H9 (cell line): ENCODE measurements around the gene PLEKHO2. TPM values are rescaled to one million over a fixed set of nuclear protein-coding genes. Genes with fewer than 3 reads are reported as not detected.

ENCODE experiments used
- DNase-seq: peaks from one replicate; pipeline ENCODE4 v3.0.0-alpha.2; 2017
- H2AFZ ChIP-seq: one replicate; pipeline ENCODE4 v1.6.1; 2013; ENCODE audit warnings: mild to moderate bottlenecking, low read length, control low read depth, moderate library complexity
- H2AK5ac ChIP-seq: 2 replicates; pipeline ENCODE4 v1.6.1; 2013; ENCODE audit warnings: low read length, control low read depth, mixed read lengths; ENCODE audit not compliant: insufficient read length
- H2BK120ac ChIP-seq: one replicate; pipeline ENCODE4 v1.6.1; 2013; ENCODE audit warnings: low read depth, mild to moderate bottlenecking, low read length, control low read depth, inconsistent platforms; ENCODE audit not compliant: poor library complexity, severe bottlenecking
- H2BK12ac ChIP-seq: 2 replicates; pipeline ENCODE4 v1.6.1; 2013; ENCODE audit warnings: low read length, control low read depth, mixed read lengths, low read depth; ENCODE audit not compliant: insufficient read length
- H2BK15ac ChIP-seq: 2 replicates; pipeline ENCODE4 v1.6.1; 2013; ENCODE audit warnings: low read depth, low read length, control low read depth
- H2BK20ac ChIP-seq: one replicate; pipeline ENCODE4 v1.6.1; 2013; ENCODE audit warnings: low read depth, mild to moderate bottlenecking, low read length, control low read depth, inconsistent platforms; ENCODE audit not compliant: poor library complexity, severe bottlenecking
- H2BK5ac ChIP-seq: 2 replicates; pipeline ENCODE4 v1.6.1; 2013; ENCODE audit warnings: low read length, control low read depth, mixed read lengths; ENCODE audit not compliant: insufficient read length
- H3K14ac ChIP-seq: 2 replicates; pipeline ENCODE4 v1.6.1; 2013; ENCODE audit warnings: low read length, control low read depth; ENCODE audit not compliant: insufficient read depth
- H3K18ac ChIP-seq: 2 replicates; pipeline ENCODE4 v1.6.1; 2013; ENCODE audit warnings: low read depth, mild to moderate bottlenecking, mixed read lengths, low read length, control low read depth; ENCODE audit not compliant: insufficient read length
- H3K23ac ChIP-seq: 2 replicates; pipeline ENCODE4 v1.6.1; 2013; ENCODE audit warnings: low read length, control low read depth, mixed read lengths, low read depth; ENCODE audit not compliant: insufficient read length
- H3K23me2 ChIP-seq: 2 replicates; pipeline ENCODE4 v1.6.1; 2013; ENCODE audit warnings: low read depth, mild to moderate bottlenecking, mixed read lengths, low read length, control low read depth; ENCODE audit not compliant: insufficient read length, poor library complexity, severe bottlenecking
- H3K27ac ChIP-seq: 2 replicates; pipeline ENCODE4 v1.5.1; 2013; ENCODE audit warnings: low read length, control low read depth, mixed read lengths, low read depth; ENCODE audit not compliant: insufficient read length
- H3K27me3 ChIP-seq: 2 replicates; pipeline ENCODE4 v1.6.1; 2013; ENCODE audit warnings: low read length, control low read depth, inconsistent platforms; ENCODE audit not compliant: insufficient read depth
- H3K4ac ChIP-seq: 2 replicates; pipeline ENCODE4 v1.6.1; 2013; ENCODE audit warnings: low read depth, mild to moderate bottlenecking, control low read depth, inconsistent platforms, low read length, moderate library complexity
- H3K4me1 ChIP-seq: 2 replicates; pipeline ENCODE4 v1.6.1; 2013; ENCODE audit warnings: low read length, control low read depth, inconsistent platforms; ENCODE audit not compliant: insufficient read depth
- H3K4me2 ChIP-seq: 2 replicates; pipeline ENCODE4 v1.6.1; 2013; ENCODE audit warnings: low read length, control low read depth, mixed read lengths; ENCODE audit not compliant: insufficient read length, insufficient read depth
- H3K56ac ChIP-seq: 2 replicates; pipeline ENCODE4 v1.6.1; 2013; ENCODE audit warnings: low read depth, mild to moderate bottlenecking, mixed read lengths, low read length, control low read depth; ENCODE audit not compliant: insufficient read length
- H3K79me1 ChIP-seq: 2 replicates; pipeline ENCODE4 v1.6.1; 2013; ENCODE audit warnings: low read depth, mild to moderate bottlenecking, moderate library complexity, low read length, control low read depth, inconsistent platforms; ENCODE audit not compliant: insufficient read depth, poor library complexity, severe bottlenecking
- H3K79me2 ChIP-seq: 2 replicates; pipeline ENCODE4 v1.6.1; 2013; ENCODE audit warnings: low read length, control low read depth, inconsistent platforms; ENCODE audit not compliant: insufficient read depth
- H3K9ac ChIP-seq: 2 replicates; pipeline ENCODE4 v1.6.1; 2013; ENCODE audit warnings: low read length, control low read depth, mixed read lengths; ENCODE audit not compliant: insufficient read length; ENCODE audit errors: extremely low read depth
- H3K9me3 ChIP-seq: one replicate; pipeline ENCODE4 v1.6.1; 2013; ENCODE audit warnings: low read depth, low read length, inconsistent platforms; ENCODE audit not compliant: control insufficient read depth
- H3T11ph ChIP-seq: one replicate; pipeline ENCODE4 v1.6.1; 2013; ENCODE audit warnings: mild to moderate bottlenecking, low read length, control low read depth, inconsistent platforms
- H4K20me1 ChIP-seq: one replicate; pipeline ENCODE4 v1.6.1; 2013; ENCODE audit not compliant: control insufficient read depth, insufficient read length, insufficient read depth
- H4K5ac ChIP-seq: 2 replicates; pipeline ENCODE4 v1.6.1; 2013; ENCODE audit warnings: low read depth, mild to moderate bottlenecking, mixed read lengths, low read length, control low read depth; ENCODE audit not compliant: insufficient read length
- H4K8ac ChIP-seq: replicated peaks from 2 replicates; pipeline ENCODE4 v1.6.1; 2013; ENCODE audit warnings: low read length, control low read depth, mixed read lengths, low read depth; ENCODE audit not compliant: insufficient read length
- H4K91ac ChIP-seq: 2 replicates; pipeline ENCODE4 v1.6.1; 2013; ENCODE audit warnings: low read depth, mild to moderate bottlenecking, moderate library complexity, mixed read lengths, low read length, control low read depth; ENCODE audit not compliant: insufficient read length
- H3K27ac Mint-ChIP-seq, 3 experiments: 2 replicates in 2 of 3; 3 replicates in 1 of 3; pipeline ENCODE4 v1.8.0; 2020 to 2021; ENCODE audit warnings: mixed read lengths in 3 of 3, mild to moderate bottlenecking in 1 of 3, moderate library complexity in 1 of 3
- H3K27me3 Mint-ChIP-seq: 2 replicates; pipeline ENCODE4 v1.8.0; 2021; ENCODE audit warnings: low read depth, mild to moderate bottlenecking, moderate library complexity, mixed read lengths
- H3K36me3 Mint-ChIP-seq, 3 experiments: 2 replicates in 2 of 3; 3 replicates in 1 of 3; pipeline ENCODE4 v1.8.0; 2020 to 2021; ENCODE audit warnings: low read depth in 3 of 3, mixed read lengths in 3 of 3; ENCODE audit not compliant: insufficient read depth in 1 of 3
- H3K4me1 Mint-ChIP-seq, 2 experiments: 2 replicates each; pipeline ENCODE4 v1.8.0; 2020; ENCODE audit warnings: mixed read lengths in 2 of 2
- H3K4me3 Mint-ChIP-seq, 2 experiments: 2 replicates in 1 of 2; 3 replicates in 1 of 2; pipeline ENCODE4 v1.8.0; 2020 to 2021; ENCODE audit warnings: mild to moderate bottlenecking in 2 of 2, mixed read lengths in 2 of 2, moderate library complexity in 1 of 2
- H3K9me3 Mint-ChIP-seq, 2 experiments: 2 replicates in 1 of 2; 3 replicates in 1 of 2; pipeline ENCODE4 v1.8.0; 2020; ENCODE audit warnings: mild to moderate bottlenecking in 2 of 2, mixed read lengths in 2 of 2, moderate library complexity in 1 of 2
- CTCF ChIP-seq: fragments of 200-600 bp; sonication (generic); conservative IDR thresholded peaks from 3 replicates; pipeline ENCODE4 v1.8.0; 2021; ENCODE audit warnings: antibody characterized with exemption, mild to moderate bottlenecking
- WGBS: extraction: QIAGEN DNeasy Blood & Tissue Kit; methylation state at CpG from one replicate; pipeline ENCODE4 v1.1.7; 2013; ENCODE audit warnings: missing lambda C conversion rate, low lambda C conversion rate, mixed read lengths; ENCODE audit not compliant: insufficient read length; ENCODE audit errors: extremely low coverage; 5-methylcytosine and 5-hydroxymethylcytosine counted together
- total RNA-seq: library from RNA; stranded (reverse); gene quantifications from 2 replicates; pipeline ENCODE4 v1.2.1, GENCODE V29; 2021

PLEKHO2 gene
- total RNA-seq, 1 experiment from 2014 or later: 18.1 TPM

- Histone ChIP-seq H3K4ac (no peak overlapping the region), H3K4me2 (no peak overlapping the region), H3K23ac (no peak overlapping the region), H3K9ac (no peak overlapping the region), H3K79me1 (no peaks in the 10 kb centered on the region), H2AFZ (no peak overlapping the region), H4K20me1 (no peaks in the 10 kb centered on the region), H3K27me3 (no peaks in the 10 kb centered on the region), H4K8ac (no peak overlapping the region), H3T11ph (no peak overlapping the region), H2BK20ac (no peak overlapping the region), H3K9me3 (no peaks in the 10 kb centered on the region), H2BK120ac (no peak overlapping the region), H2BK5ac (no peak overlapping the region), H4K91ac (no peak overlapping the region), H2BK15ac (no peak overlapping the region), H3K56ac (no peak overlapping the region), H2AK5ac (no peak overlapping the region), H2BK12ac (no peak overlapping the region), H3K14ac (no peak overlapping the region), H3K27ac (no peak overlapping the region), H3K23me2 (no peaks in the 10 kb centered on the region), H4K5ac (no peak overlapping the region), H3K79me2 (no peaks in the 10 kb centered on the region), H3K4me1 (peaks cover 8% of the 10 kb centered on the region), H3K18ac (no peak overlapping the region)
- Mint-ChIP-seq H3K27ac (peak overlapping the region in 2 of 3 experiments; percentile 73 to 89; a peak in 2 of 7 replicates), H3K36me3 (peaks cover 32 to 53% (median 50%) of the 10 kb centered on the region in 3 experiments), H3K4me3 (no peak overlapping the region), H3K9me3 (no peaks in the 10 kb centered on the region), H3K27me3 (no peaks in the 10 kb centered on the region), H3K4me1 (peaks cover 26% of the 10 kb centered on the region in 2 experiments)
- WGBS: no CpG with 5 or more reads among the region's 13 CpGs
- no peak for DNase-seq
- no peak for TF ChIP-seq CTCF
Measured at GRCh38 chr15:64816452-64816851, 25.3 kb upstream of the PLEKHO2 start.
